Middle frontal gyrus (tissue), 1 donor: Measurements from ENCODE around the gene PPM1G.
"Not testable (repeated sequence)": the region's sequence is repeated elsewhere in the genome, so short reads cannot be mapped to it uniquely, and the experiment has no call there.

Experiments used
- DNase-seq: peaks from one replicate; pipeline ENCODE4 v3.0.0-alpha.2; 2015; ENCODE audit warnings: low spot score; ENCODE audit errors: extremely low spot score

The PPM1G gene

DNA sequence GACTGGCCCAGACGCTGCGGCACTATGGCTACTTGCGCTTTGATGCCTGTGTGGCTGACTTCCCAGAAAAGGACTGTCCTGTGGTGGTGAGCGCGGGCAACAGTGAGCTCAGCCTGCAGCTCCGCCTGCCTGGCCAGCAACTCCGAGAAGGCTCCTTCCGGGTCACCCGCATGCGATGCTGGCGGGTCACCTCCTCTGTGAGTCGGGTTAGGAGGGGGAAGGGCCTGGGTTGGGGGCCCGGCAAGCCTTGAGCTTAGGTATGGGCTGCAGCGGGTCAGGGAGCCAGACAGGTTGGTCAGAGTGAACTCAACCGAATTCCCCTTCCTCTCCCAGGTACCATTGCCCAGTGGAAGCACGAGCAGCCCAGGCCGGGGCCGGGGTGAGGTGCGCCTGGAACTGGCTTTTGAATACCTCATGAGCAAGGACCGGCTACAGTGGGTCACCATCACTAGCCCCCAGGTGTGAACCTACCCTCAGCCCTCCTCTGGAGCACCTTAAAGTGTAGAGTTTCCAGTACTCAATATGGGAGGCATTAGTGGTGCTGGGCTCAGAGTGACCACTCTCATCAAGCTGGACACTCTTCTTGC is 33.8 kb downstream of the PPM1G start:
- DNase-seq, result no peak

DNA sequence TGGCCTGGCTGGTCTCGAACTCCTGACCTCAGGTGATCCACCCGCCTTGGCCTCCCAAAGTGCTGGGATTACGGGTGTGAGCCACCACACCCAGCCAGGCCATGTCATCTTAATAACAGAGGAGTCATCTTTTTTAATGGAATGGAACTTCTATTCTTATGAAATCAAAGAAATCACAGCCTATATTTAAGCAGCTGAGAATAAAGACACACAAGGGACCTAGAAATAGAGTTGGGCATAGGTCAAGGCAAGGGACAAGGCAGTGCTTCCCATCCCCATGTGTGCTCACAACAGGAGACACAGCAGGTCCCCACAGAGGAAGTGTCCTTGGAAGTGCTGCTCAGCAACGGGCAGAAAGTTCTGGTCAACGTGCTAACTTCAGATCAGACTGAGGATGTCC is 35.8 kb downstream of the PPM1G start:
- no peak for DNase-seq

DNA sequence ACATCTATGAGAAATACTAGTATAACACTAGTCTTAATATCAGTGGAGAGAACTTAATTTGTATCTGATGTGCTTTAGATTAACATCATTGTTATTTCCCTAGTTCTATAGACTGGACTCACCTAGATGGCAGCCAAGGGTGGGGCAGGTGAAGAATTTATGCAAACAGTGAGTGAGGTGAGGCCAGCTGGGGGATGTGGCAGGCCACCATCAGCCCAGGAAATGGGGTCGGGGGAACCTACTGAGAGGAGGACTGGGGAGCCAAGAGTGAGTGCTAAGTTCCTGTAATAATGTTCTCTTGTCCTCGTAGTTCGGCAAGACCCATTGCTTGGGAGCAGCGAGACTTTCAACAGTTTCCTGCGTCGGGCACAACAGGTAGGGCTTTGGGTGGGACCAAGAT is 36.5 kb downstream of the PPM1G start:
- no peak for DNase-seq

DNA sequence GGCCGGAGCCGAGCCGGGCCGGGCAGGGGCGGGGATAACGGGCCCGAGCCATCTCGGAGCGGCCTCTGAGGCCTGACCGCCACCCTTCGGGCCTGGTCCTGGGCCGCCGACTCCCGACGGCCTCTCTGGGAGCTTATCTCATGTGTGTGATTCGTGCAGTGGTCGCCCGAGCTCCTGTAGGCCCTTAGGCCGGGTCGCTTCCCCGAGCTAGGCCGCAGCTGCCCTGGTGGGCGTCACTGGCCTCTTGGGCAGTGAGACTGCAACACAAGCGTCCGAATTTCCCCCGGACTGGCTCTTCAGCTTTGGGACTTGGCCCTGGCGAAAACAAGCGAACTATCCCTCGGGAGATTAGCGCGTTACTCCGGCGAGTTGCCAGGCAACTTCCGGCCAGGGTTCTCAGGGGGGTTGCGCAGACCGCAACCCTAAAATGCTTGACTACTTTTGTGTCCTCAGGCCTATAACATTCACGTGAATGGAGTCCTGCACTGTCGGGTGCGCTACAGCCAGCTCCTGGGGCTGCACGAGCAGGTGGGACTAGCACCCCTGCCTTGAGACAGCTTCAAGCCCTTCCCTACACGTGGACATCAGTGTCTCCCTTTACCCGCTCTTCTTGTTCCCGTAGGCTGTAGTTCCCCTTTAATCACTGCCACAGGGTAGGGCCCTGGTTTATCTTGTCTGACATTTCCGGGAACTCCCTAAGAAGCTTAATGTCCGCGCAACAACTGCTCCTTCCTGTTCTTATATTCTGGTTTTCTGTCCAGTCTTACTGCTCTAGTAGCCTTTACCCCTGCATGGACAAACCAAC is 38.4 kb downstream of the PPM1G start:
- DNase-seq, result no peak

DNA sequence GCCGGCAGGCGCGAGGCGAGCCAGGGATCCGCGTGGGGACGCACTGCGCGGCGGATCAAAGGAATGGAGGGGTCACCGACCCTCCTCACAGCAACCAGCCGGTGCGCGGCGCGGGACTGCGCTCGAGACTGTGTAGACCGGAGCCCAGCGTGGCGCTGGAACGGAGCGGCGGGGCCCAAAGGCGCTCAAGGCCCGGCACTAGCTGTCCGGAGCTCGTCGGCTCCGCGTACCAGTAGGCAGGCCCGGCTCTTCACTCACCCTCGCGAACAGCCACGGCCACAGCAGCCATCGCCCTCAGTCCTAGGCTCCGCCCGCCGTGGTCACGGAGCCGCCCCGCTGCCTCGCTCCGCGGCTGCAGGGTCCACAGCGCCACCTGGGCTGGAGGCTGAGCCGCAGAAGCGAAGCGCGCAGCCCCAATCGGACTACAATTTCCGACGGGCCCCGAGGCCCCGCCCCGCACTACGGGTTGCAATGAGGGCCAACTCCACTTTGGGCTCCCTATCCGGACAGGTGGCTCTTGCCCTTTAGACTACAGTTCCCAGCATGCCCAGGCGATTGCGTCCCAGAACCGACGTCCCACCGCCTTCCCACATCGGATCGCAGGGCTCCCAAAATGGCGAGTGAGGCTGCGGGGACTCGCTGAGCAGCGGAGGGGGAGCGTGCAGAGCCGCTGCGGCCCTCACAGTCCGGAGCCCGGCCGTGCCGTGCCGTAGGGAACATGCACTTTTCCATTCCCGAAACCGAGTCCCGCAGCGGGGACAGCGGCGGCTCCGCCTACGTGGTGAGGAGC is 39.2 kb downstream of the PPM1G start, which contains the start of the genes EIF2B4 and SNX17:
TSS of gene EIF2B4 (minus strand) at position 313 of the 790 bp plus-strand sequence. CDS start at position 289, 24 bp downstream.
TSS of gene SNX17 (plus strand) at position 591 of the 790 bp plus-strand sequence. CDS start at position 719, 128 bp downstream.
- DNase-seq, result peak; percentile 99

DNA sequence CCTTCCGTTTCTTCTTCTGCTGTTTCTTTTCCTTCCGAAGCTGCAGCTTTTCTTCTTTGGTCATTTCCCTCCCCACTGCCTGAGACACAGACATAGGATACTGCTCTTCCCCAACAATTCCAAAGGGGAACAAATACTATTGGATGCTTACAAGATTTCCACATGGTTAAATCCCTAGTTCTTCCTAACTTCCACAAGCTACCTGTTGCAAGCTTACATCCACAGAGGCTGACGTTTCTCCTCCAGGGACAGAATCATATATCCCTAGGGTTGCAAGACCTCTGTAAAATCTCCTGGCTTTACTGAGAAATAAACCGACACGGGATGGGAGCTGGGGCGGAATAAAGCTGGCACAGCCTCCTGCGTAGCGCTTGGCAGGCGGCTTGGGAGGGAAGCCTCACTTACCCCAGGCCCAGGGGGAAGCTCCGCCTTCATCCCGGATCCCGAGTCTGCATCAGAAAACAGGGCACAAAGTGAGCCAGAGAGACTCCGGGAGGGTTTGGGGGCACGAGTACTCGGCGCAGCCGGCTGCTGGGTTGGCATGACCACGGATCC is 39.8 kb downstream of the PPM1G start:
- DNase-seq, result peak; percentile 25

DNA sequence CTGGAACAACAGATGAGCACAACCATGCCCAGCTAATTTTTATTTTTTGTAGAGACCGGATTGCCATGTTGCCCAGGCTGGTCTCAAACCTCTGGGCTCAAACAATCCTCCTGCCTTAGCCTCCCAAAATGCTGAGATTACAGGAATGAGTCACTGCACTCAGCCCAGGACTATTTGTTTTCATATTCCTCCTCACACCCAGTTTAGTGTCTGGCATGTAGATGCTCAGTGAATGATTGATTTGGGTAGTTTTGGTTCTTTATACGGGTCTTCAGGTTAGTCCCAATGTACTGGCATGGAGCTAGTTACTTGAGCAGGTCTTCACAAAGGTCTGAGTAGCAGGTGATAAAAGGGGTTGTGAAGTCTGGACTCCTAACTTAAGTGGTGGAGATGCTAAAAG is 45.5 kb downstream of the PPM1G start:
- DNase-seq, result no peak

DNA sequence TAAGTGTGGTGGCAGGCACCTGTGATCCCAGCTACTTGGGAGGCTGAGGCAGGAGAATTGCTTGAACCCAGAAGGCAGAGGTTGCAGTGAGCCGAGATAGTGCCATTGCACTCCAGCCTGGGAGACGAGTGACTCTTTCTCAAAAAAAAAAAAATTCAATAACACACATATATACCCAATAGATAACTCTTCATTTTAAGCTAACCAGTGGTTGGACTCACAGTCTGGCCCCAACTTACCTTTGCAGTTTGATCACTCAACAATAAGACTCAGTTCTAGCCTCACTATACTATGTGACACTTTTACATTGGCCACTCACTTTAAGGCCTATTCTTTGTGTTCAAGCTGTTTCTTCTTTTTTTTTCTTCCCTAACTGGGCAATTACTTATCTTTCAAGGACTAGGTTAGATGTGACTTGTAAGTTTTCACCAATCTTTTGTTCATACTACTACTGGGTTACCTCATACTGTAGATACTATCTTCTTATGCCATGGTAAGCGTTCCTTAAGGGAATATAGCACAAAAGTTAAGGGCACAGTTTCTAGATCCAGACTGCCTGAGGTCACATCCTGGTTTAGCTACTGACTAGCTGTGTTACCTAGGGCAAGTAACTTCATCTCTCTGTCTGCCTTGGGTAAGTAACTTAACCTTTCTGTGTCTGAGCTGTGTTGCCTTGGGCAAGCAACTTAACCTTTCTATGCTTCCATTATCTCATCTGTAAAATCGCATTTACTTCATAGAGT is 46.5 kb downstream of the PPM1G start:
- DNase-seq, result no peak

DNA sequence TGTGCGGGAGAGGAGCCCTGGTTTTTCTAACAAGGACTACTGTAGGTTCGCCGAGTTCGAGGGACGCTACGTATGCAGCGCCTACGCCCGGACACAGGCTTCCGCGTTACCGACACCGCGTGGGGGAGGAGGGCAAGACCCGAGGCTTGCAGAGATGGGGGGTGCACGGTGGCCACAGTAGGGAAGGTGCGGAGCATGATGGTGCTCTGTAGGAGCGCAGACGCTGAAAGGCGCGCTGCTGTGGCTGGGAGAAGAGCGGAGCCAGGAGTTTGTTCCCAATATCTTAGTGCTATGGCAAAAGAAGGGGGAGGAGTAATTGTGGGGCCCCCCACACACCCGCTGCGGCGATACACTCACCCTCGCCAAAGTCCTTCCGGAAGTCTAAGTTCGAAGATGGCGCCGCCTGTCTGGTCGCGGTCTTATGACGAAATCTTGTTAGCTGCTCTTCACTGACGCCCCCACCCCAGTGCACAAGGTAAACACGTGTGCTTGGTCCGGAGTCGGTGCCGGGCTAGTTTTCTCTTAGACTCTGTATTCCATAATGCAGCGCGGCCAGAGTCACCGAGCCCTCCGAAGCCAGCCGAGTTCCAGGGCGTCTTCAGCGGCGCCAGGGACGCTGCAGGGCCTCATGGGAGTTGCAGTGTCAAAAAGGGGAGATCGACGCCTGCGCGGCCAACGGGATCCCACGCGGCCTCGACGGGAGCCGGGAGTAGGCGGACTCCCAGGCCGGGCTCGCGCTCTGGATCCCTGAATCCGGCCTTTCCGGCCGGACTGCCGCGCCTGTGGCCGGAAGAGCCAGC is 52.8 kb downstream of the PPM1G start, which contains the start of gene GTF3C2:
TSS of gene GTF3C2 (minus strand) at position 383 of the 800 bp plus-strand sequence. CDS start 13,210 bp downstream, outside the sequence.
- peak; percentile 96 for DNase-seq

DNA sequence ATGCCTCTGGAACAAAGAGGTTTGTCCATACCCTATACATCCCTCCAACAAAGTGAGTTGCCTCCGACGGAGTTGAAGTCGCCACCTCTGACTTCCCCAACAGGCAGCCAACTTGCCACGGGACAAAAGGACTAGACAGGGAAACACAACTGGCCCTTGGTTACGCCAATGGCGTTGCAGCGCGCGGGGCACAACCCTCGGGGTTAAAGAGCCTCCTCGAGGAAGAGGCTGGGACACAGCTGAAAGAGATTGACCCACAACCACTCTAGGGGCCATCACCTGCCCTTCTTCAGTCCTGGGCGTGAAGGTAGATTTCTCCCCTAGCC is 53.4 kb downstream of the PPM1G start:
- no peak for DNase-seq

DNA sequence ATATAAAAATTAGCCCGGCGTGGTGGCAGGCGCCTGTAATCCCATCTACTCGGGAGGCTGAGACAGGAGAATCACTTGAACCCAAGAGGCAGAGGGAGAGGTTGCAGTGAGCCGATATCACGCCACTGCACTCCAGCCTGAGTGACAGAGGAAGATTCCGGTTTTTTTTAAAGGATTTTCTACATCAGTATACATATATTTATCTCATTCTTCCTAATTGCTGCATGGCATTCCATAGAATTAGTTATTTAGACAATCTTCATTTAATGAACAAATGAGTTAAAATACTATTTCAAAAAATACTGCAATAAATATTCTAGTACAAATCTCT is 54.8 kb downstream of the PPM1G start:
- no peak for DNase-seq

DNA sequence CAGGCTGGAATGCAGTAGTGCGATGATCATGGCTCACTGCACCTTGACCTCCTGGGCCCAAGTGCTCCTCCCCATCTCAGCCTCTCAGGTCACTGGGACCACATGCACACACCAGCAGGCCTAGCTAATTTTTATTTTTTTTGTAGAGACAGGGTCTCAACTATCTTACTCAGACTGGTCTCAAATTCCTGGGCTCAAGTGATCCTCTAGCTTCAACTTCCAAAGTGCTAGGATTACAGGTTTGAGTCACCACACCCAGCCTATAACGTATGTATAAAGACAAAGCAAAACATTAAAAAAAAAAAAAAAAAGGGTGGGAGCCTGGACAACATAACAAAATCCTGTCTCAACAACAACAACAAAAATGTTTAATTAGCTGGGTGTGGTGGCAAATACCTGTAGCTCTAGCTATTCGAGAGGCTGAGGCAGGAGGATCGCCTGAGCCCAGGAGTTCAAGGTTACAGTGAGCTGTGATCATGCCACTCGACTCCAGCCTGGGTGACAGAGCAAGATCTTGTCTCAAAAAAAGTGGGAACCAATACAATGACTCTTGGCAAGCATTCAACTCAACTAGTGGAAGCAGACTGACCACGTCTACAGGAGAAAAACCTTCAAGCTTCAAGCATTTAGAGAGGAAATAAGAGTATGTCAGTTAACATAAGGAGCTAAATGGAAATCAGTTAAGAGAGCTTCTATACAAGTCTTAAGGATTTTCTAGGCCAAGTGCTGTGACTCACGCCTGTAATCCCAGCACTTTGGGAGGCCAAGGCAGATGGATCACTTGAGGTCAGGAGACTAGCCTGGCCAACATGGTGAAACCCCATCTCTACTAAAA is 55.4 kb downstream of the PPM1G start:
- no peak for DNase-seq

DNA sequence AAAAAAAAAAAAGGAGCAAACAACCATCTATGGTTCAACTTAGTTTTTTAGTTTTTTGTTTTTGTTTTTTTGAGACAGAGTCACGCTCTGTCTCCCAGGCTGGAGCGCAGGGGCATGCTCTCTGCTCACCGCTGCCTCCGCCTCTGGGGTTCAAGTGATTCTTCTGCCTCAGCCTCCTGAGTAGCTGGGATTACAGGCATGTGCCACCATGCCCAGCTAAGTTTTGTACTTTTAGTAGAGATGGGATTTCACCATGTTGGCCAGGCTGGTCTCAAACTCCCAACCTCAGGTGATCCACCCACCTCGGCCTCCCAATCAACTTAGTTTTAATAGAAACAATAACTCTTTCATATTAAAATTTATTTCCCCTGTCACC is 56.0 kb downstream of the PPM1G start:
- not testable (repeated sequence) for DNase-seq

DNA sequence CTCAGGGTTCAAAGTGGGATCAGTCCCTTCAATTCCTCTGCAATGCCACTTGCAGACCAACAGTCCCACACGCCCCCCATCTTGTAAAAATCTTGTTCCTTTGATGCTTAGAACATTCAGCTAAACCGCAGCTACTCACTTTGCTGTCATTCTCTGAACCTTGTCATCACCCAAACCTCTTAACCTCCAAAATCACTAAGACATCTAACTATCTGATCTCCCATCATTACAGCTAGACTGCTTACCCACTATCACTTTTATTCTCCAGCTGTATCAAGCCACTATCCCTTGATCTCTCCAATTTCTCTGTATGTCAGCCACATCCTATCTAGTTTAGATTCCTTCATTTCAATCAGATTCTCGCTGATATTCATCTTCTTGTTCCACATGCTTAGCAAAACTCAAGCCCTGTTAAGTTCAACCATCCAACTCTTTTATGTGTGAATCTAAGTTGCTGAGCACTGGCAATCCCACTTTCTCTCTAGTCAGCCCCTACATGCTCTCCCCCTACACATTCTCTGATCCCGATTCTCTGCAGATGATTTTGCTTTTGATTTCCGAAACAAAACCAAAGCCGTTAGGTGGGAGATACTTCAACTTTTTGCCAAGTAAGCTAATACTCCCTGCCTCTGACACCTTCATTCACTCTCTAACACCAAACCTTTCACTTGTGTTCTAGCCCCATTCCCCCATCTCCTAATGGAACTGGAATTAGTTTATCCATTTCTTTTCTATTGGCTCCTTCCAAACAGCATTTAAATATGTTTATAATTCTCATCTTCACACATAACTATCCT is 57.4 kb downstream of the PPM1G start:
- no peak for DNase-seq

DNA sequence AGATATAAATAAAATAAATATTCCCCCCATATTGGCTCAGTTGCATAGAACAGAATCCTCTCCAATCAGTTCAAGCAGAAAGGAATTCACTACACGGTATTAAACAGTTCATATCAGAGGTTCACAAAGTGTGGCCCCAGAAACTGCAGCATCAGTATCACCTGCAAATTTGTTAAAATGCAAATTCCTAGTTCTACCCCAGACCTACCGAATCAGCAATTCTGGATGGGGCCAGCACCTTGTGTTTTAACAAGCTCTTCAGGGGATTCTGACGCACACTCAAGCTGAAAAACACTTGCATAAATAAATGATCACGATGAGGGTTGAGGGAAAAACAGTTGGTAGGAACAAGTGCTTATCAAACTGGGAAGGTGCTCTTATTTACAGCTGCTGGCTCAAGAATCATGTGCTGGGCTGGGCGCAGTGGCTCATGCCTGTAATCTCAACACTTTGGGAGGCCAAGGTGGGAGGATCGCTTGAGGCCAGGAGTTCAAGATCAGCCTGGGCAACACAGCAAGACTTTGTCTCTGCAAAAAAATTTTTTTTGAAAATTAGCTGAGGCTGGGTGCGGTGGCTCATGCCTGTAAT is 59.2 kb downstream of the PPM1G start:
- no peak for DNase-seq

DNA sequence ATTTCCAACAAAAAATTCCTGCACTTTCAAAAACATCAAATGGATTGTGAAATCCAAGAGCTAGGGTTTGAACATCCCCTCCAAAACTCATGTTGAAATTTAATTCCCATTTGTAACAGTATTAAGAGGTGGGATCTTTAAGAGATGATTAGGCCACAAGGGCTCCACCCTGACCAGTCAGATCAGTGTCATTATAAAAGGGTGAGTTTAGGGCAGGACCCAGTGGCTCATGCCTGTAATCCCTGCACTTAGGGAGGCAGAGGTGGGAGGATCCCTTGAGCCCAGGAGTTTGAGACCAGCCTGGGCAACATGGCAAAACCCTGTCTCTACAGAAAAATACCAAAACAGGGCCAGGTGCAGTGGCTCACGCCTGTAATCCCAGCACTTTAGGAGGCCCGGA is 61.8 kb downstream of the PPM1G start:
- DNase-seq, result no peak

DNA sequence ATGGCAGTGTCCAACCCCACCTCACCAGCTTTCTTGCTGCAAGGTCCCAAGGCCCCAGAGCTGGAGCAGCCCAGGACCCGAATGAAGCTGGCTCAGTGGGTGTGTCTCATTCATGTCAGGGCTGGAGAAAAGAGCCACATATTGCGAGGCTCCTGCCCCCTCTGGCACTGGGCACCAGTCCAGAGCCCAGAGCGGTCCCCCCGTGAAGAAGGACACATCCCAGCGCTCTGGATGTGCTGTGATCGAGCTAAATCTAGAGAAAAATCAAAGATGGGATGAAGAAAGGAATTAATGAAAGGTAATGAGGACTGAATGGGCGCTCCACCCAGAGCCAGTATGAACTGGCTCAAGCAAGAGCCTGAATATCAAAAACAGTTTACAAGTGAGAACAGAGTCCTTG is 73.2 kb downstream of the PPM1G start:
- no peak for DNase-seq

DNA sequence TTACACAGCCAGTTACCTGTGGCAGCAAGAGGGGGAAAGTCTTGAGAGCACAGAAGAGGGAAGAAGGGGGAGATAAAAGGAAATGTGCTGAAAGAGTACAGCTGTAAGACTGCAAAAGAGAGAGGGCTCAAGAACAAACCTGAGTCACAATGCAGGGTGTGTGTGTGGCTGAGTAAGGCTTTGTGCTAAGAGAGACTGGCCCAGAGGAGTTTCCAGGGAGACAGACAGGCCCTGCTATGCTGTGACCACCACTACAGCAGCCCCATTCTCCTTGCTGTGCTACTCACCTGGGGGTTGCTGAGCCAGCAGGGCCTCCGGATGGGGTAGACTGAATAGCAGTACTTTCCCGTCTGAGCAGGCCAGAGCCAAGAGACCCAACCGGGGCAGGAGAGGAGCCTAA is 74.1 kb downstream of the PPM1G start:
- no peak for DNase-seq
